HG02970 (cell line): Measurements from ENCODE around the gene STON1.
"Not testable (repeated sequence)": the region's sequence is repeated elsewhere in the genome, so short reads cannot be mapped to it uniquely, and the experiment has no call there.

ENCODE experiments used
- ATAC-seq: cut with Tn5 transposase; IDR thresholded peaks from one replicate; pipeline ENCODE4 v1.9.1; 2021; ENCODE audit warnings: mild to moderate bottlenecking, moderate library complexity, moderate number of reproducible peaks; ENCODE audit not compliant: unreplicated experiment, low FRiP score

The STON1 gene

GRCh38 chr2:48607307-48608014, 77.5 kb downstream of the STON1 start:
- no peak for ATAC-seq

- no peak for ATAC-seq
These were observed 83.3 kb downstream of the STON1 start for GRCh38 chr2:48613211-48613610.

- not testable (repeated sequence) for ATAC-seq
These were observed 84.6 kb downstream of the STON1 start for GRCh38 chr2:48614581-48614980.

GRCh38 chr2:48617618-48618017, 87.7 kb downstream of the STON1 start, which contains the start of gene GTF2A1L:
GTF2A1L (plus strand) TSS chr2:48617856; CDS start chr2:48617875, 19 bp downstream.
- ATAC-seq: no peak

GRCh38 chr2:48619526-48619925, 89.6 kb downstream of the STON1 start:
- no peak for ATAC-seq

- no peak for ATAC-seq
These were observed 90.7 kb downstream of the STON1 start for GRCh38 chr2:48620604-48621003.

- ATAC-seq: not testable (repeated sequence)
These were observed 92.7 kb downstream of the STON1 start for GRCh38 chr2:48622691-48623090.

- ATAC-seq: no peak
These were observed 94.7 kb downstream of the STON1 start for GRCh38 chr2:48624696-48625095.

GRCh38 chr2:48626047-48626446, 96.1 kb downstream of the STON1 start:
- no peak for ATAC-seq

GRCh38 chr2:48633143-48633542, 103.2 kb downstream of the STON1 start:
- ATAC-seq: no peak

GRCh38 chr2:48635786-48636185, 105.8 kb downstream of the STON1 start:
- ATAC-seq: no peak

GRCh38 chr2:48638261-48638660, 108.3 kb downstream of the STON1 start:
- no peak for ATAC-seq
